SK-N-SH (cell line): ENCODE results near the gene CFAP100. TPM values are rescaled to one million over a fixed set of nuclear protein-coding genes. Genes with fewer than 3 reads are reported as not detected.

Source experiments
- CTCF ChIA-PET: fragments of 300-600, 350-600 bp; formaldehyde crosslinking; extraction: SDS; loops from one replicate; lab custom pipeline; 2021; lab: Yijun Ruan, JAX
- POLR2A ChIA-PET: fragments of 350-600 bp; sonication (Branson Sonifier 250); formaldehyde crosslinking; extraction: SDS; loops from one replicate; lab custom pipeline; 2020; ENCODE audit warnings: antibody characterized with exemption, inconsistent platforms; lab: Yijun Ruan, JAX
- DNase-seq: peaks from one replicate; pipeline ENCODE4 v3.0.0; 2012
- H2AFZ ChIP-seq: fragments of 200-600 bp; sonication (generic); 2 replicates; pipeline ENCODE4 v1.8.1; 2016; ENCODE audit warnings: antibody characterized with exemption, mild to moderate bottlenecking, low read depth
- H3F3A ChIP-seq: fragments of 200-600 bp; sonication (generic); replicated peaks from 2 replicates; pipeline ENCODE3; 2016; ENCODE audit warnings: antibody characterized with exemption, mild to moderate bottlenecking; ENCODE audit not compliant: insufficient read depth
- H3K27ac ChIP-seq, 2 experiments: fragments of 200-500 bp in 1 of 2; fragments of 200-600 bp in 1 of 2; sonication (Bioruptor generic) in 1 of 2; sonication (generic), shearing (Covaris generic) in 1 of 2; 2 replicates each; pipeline versions ENCODE4 v1.5.1 to v1.6.1; 2014 to 2016; ENCODE audit warnings: low read depth in 2 of 2, inconsistent platforms in 1 of 2, low read length in 1 of 2, mild to moderate bottlenecking in 1 of 2, mixed read lengths in 1 of 2
- H3K27me3 ChIP-seq: fragments of 200-600 bp; sonication (generic), shearing (Covaris generic); 2 replicates; pipeline ENCODE4 v1.6.1; 2016; ENCODE audit warnings: mixed run types; ENCODE audit not compliant: insufficient read depth
- H3K36me3 ChIP-seq, 2 experiments: fragments of 200-500 bp in 1 of 2; fragments of 200-600 bp in 1 of 2; sonication (Bioruptor generic) in 1 of 2; sonication (generic) in 1 of 2; replicated peaks in 1 of 2; 2 replicates each; pipeline versions ENCODE3 to v1.5.1; 2014 to 2016; ENCODE audit warnings: low read length in 1 of 2, mild to moderate bottlenecking in 1 of 2; ENCODE audit not compliant: insufficient read depth in 2 of 2, control insufficient read depth in 1 of 2
- H3K4me1 ChIP-seq, 2 experiments: fragments of 200-500 bp in 1 of 2; fragments of 200-600 bp in 1 of 2; sonication (Bioruptor generic) in 1 of 2; sonication (generic), shearing (Covaris generic) in 1 of 2; 2 replicates each; pipeline versions ENCODE4 v1.5.1 to v1.6.1; 2014 to 2016; ENCODE audit warnings: low read depth in 1 of 2, low read length in 1 of 2, mixed run types in 1 of 2; ENCODE audit not compliant: insufficient read depth in 2 of 2, control insufficient read depth in 1 of 2
- H3K4me2 ChIP-seq: fragments of 200-600 bp; sonication (generic), shearing (Covaris generic); 2 replicates; pipeline ENCODE4 v1.6.1; 2017; ENCODE audit warnings: mixed run types
- H3K4me3 ChIP-seq, 2 experiments: fragments of 200-500 bp in 1 of 2; fragments of 200-600 bp in 1 of 2; sonication (Bioruptor generic) in 1 of 2; sonication (generic), shearing (Covaris generic) in 1 of 2; 2 replicates each; pipeline versions ENCODE4 v1.5.1 to v1.8.1; 2014 to 2016; ENCODE audit warnings: low read depth in 2 of 2, inconsistent platforms in 1 of 2, low read length in 1 of 2, mild to moderate bottlenecking in 1 of 2, mixed read lengths in 1 of 2, moderate library complexity in 1 of 2
- H3K79me2 ChIP-seq: fragments of 200-600 bp; sonication (generic); 2 replicates; pipeline ENCODE4 v1.8.1; 2017; ENCODE audit warnings: mild to moderate bottlenecking; ENCODE audit not compliant: insufficient read depth
- H3K9ac ChIP-seq: fragments of 200-600 bp; sonication (generic); 2 replicates; pipeline ENCODE4 v1.6.1; 2017; ENCODE audit warnings: mixed run types
- H3K9me2 ChIP-seq: fragments of 200-600 bp; sonication (generic); 2 replicates; pipeline ENCODE4 v1.6.1; 2017; ENCODE audit warnings: mixed run types
- H3K9me3 ChIP-seq: fragments of 200-600 bp; sonication (generic); 2 replicates; pipeline ENCODE4 v1.6.1; 2017; ENCODE audit warnings: mixed run types, mild to moderate bottlenecking, moderate library complexity
- H4K20me1 ChIP-seq: fragments of 200-600 bp; sonication (generic); 2 replicates; pipeline ENCODE4 v1.6.1; 2017; ENCODE audit warnings: mild to moderate bottlenecking, mixed run types; ENCODE audit not compliant: insufficient read depth
- ELF1 ChIP-seq: IDR thresholded peaks from 2 replicates; pipeline ENCODE4 v1.4.0; 2012
- EP300 ChIP-seq, 2 experiments: IDR thresholded peaks; 2 replicates each; pipeline versions ENCODE4 v1.4.0 to v1.6.1; 2012; ENCODE audit warnings: borderline replicate concordance in 1 of 2, low read depth in 1 of 2, low read length in 1 of 2
- EZH2phosphoT487 ChIP-seq: fragments of 200-600 bp; sonication (generic); IDR thresholded peaks from 2 replicates; pipeline ENCODE4 v1.6.1; 2017; ENCODE audit warnings: low read depth, mixed run types, mild to moderate bottlenecking, antibody characterized with exemption, moderate library complexity, borderline replicate concordance
- FOSL2 ChIP-seq: IDR thresholded peaks from 2 replicates; pipeline ENCODE4 v1.4.0; 2012; ENCODE audit warnings: low read depth, mild to moderate bottlenecking, moderate library complexity, borderline replicate concordance
- FOXM1 ChIP-seq: IDR thresholded peaks from 2 replicates; pipeline ENCODE4 v1.4.0; 2012; ENCODE audit warnings: low read depth, mild to moderate bottlenecking
- GATA2 ChIP-seq: sonication (generic); formaldehyde crosslinking; IDR thresholded peaks from 2 replicates; pipeline ENCODE4 v1.5.0; 2020; ENCODE audit warnings: mild to moderate bottlenecking, missing genetic modification reagents
- NRF1 ChIP-seq: IDR thresholded peaks from 2 replicates; pipeline ENCODE4 v1.6.1; 2012; ENCODE audit warnings: low read depth, mild to moderate bottlenecking, low read length
- POLR2AphosphoS5 ChIP-seq: IDR thresholded peaks from 2 replicates; pipeline ENCODE4 v1.6.1; 2012; ENCODE audit warnings: low read depth, low read length
- RAD21 ChIP-seq: IDR thresholded peaks from 2 replicates; pipeline ENCODE4 v1.6.1; 2012; ENCODE audit warnings: mild to moderate bottlenecking, low read length
- RCOR1 ChIP-seq: fragments of 150-350 bp; IDR thresholded peaks from 2 replicates; pipeline ENCODE4 v1.6.1; 2017; ENCODE audit warnings: antibody characterized with exemption, low read length
- RFX5 ChIP-seq: IDR thresholded peaks from 2 replicates; pipeline ENCODE4 v1.6.1; 2012; ENCODE audit warnings: mild to moderate bottlenecking, improper control_type of control experiment, low read length
- SIN3A ChIP-seq: IDR thresholded peaks from 2 replicates; pipeline ENCODE4 v1.6.1; 2012; ENCODE audit warnings: low read depth, mild to moderate bottlenecking, low read length, moderate library complexity, borderline replicate concordance
- TAF1 ChIP-seq: IDR thresholded peaks from 2 replicates; pipeline ENCODE4 v1.6.1; 2012; ENCODE audit warnings: low read depth, mild to moderate bottlenecking, low read length, moderate library complexity, borderline replicate concordance
- TCF12 ChIP-seq: IDR thresholded peaks from 2 replicates; pipeline ENCODE4 v1.4.0; 2012
- YY1 ChIP-seq: IDR thresholded peaks from 2 replicates; pipeline ENCODE4 v1.4.0; 2012; ENCODE audit warnings: low read depth, mild to moderate bottlenecking
- WGBS: methylation state at CpG from one replicate; pipeline ENCODE4 v1.1.6; 2017; ENCODE audit warnings: low lambda C conversion rate; 5-methylcytosine and 5-hydroxymethylcytosine counted together
- polyA plus RNA-seq, 3 experiments: library from polyadenylated mRNA; depleted of rRNA; stranded (reverse); fragments of >200 nt; gene quantifications; 2 replicates each; pipeline ENCODE4 v1.2.3, GENCODE V29; 2012
- TF ChIP-seq, protein P1 (sequence below): fragments of 150-350 bp; IDR thresholded peaks from 2 replicates; pipeline ENCODE4 v1.6.1; 2017; ENCODE audit warnings: antibody characterized with exemption, low read length, low read depth, borderline replicate concordance

The CFAP100 gene
- polyA plus RNA-seq, 1 of the 3 experiments (the other 2 are of a cell fraction): not detected

DNA sequence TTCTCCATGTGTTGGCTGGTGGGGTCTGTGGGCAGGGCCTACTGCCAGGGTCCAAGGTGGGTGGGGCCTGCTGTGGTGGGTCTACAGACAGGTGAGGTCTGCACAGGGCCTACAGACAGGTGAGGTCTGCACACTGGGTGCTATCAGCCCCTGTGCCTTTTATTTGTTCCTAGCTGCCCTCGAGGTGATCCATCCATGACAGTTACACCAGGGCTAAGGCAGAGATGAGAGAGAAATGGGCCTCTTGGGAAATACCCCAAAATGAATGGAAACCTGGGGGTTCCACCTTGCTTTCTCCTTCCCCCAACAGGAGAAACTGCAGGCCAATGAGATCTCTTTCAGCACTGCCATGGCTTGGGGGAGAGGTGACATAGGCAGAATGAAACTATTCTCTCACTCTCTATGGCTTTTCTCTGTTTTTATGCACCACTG is 36.4 kb downstream of the CFAP100 start:
- Histone ChIP-seq H3K27me3 (no peaks in the 10 kb centered on the region), H3K9ac (no peak overlapping the region), H3F3A (no peaks in the 10 kb centered on the region), H3K36me3 (no peaks in the 10 kb centered on the region), H3K9me3 (no peaks in the 10 kb centered on the region; the same call in none of the 2 replicates), H3K4me1 (peaks cover 0 to 15% of the 10 kb centered on the region in 2 experiments; a peak in 1 of 4 replicates), H3K4me2 (no peak overlapping the region), H3K9me2 (no peaks in the 10 kb centered on the region; the same call in 1 of the 2 replicates), H3K27ac (no peak overlapping the region), H2AFZ (no peak overlapping the region), H4K20me1 (no peaks in the 10 kb centered on the region), H3K4me3 (no peak overlapping the region), H3K79me2 (no peaks in the 10 kb centered on the region)
- 100% methylated on average over 1 of the region's 1 CpG for WGBS
- ChIA-PET POLR2A (no interaction called here), CTCF (interaction anchor here (1.3 kb wide), 1 partner anchor 218 kb away, joined by 5 read pairs; no protein-coding TSS in a partner anchor)
- DNase-seq: no peak
- no peak for TF ChIP-seq RAD21

DNA sequence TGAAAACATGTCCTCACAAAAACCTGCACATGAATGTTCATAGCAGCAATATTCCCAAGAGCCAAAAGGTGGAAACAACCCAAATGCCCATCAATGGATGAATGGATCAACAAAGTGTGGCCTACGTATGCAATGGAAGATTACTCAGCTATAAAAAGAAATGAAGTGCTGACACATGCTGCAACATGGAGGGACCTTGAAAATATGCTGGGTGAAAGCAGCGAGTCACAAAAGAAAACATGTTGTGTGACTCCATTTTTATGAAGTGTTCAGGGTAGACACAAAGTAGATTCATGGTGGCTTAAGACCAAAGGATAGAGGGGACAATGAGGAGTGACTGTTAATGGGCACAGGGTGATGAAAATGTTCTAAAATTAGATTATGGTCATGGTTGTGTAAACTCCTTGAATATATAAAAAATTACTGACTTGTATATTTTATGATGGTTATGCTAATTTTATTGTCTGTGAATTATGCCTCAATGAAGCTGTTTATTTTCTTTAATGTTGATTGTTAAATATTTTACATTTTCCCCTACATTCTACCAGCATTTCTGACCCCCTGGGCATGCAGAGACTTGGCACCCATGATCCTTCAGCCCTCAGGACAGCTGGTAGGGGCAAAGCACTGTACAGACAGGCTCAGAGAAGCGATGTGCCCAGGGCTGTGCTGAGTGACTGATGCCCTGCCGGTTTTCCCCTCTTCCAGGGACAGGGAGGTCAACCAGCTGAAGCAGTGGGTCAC is 37.8 kb downstream of the CFAP100 start:
- H3K9me3 ChIP-seq: no peaks in the 10 kb centered on the region; the same call in 1 of the 2 replicates
- no peaks in the 10 kb centered on the region for H3F3A ChIP-seq
- no peaks in the 10 kb centered on the region; the same call in 1 of the 2 replicates for H3K9me2 ChIP-seq
- CTCF ChIA-PET: no interaction called here
- H2AFZ ChIP-seq: no peak overlapping the region
- no peak overlapping the region for H3K9ac ChIP-seq
- DNase-seq: no peak
- H3K4me3 ChIP-seq: no peak overlapping the region
- POLR2A ChIA-PET: no interaction called here
- no peaks in the 10 kb centered on the region for H3K27me3 ChIP-seq
- no peaks in the 10 kb centered on the region for H3K79me2 ChIP-seq
- no peaks in the 10 kb centered on the region for H4K20me1 ChIP-seq
- TF ChIP-seq RFX5: no peak
- no peak for TF ChIP-seq ELF1
- no peak for TF ChIP-seq TAF1
- no peak for TF ChIP-seq FOSL2
- TF ChIP-seq RCOR1: no peak
- no peak for TF ChIP-seq SIN3A
- no peak for TF ChIP-seq GATA2 (CRISPR knock-in tag)
- TF ChIP-seq NRF1: no peak
- TF ChIP-seq FOXM1: no peak
- no peak for TF ChIP-seq EZH2phosphoT487
- TF ChIP-seq POLR2AphosphoS5: no peak
- no peak for TF ChIP-seq TCF12
- TF ChIP-seq YY1: no peak
- TF ChIP-seq EP300 (IDR thresholded peaks at IDR 0.05; ENCODE audit: borderline replicate concordance in 1 of 2, low read depth in 1 of 2, low read length in 1 of 2): no peak
- TF ChIP-seq, protein P1, sequence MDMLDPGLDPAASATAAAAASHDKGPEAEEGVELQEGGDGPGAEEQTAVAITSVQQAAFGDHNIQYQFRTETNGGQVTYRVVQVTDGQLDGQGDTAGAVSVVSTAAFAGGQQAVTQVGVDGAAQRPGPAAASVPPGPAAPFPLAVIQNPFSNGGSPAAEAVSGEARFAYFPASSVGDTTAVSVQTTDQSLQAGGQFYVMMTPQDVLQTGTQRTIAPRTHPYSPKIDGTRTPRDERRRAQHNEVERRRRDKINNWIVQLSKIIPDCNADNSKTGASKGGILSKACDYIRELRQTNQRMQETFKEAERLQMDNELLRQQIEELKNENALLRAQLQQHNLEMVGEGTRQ: no peak
- 86% methylated on average over 4 of the region's 4 CpGs for WGBS
- peaks cover 0 to 8% of the 10 kb centered on the region in 2 experiments for H3K36me3 ChIP-seq
- H3K4me2 ChIP-seq: no peak overlapping the region
- no peak overlapping the region for H3K27ac ChIP-seq
- peaks cover 0 to 15% of the 10 kb centered on the region in 2 experiments; a peak in 1 of 4 replicates for H3K4me1 ChIP-seq
